GM18502 (cell line): Measurements from ENCODE around the gene ST3GAL5.

Experiments
- ATAC-seq: cut with Tn5 transposase; IDR thresholded peaks from one replicate; pipeline ENCODE4 v1.9.1; 2021; ENCODE audit warnings: mild to moderate bottlenecking; ENCODE audit not compliant: unreplicated experiment, poor library complexity

The ST3GAL5 gene

GRCh38 chr2:85920810-85921545 lies 32.2 kb upstream of the ST3GAL5 start:
- ATAC-seq, result no peak

DNA sequence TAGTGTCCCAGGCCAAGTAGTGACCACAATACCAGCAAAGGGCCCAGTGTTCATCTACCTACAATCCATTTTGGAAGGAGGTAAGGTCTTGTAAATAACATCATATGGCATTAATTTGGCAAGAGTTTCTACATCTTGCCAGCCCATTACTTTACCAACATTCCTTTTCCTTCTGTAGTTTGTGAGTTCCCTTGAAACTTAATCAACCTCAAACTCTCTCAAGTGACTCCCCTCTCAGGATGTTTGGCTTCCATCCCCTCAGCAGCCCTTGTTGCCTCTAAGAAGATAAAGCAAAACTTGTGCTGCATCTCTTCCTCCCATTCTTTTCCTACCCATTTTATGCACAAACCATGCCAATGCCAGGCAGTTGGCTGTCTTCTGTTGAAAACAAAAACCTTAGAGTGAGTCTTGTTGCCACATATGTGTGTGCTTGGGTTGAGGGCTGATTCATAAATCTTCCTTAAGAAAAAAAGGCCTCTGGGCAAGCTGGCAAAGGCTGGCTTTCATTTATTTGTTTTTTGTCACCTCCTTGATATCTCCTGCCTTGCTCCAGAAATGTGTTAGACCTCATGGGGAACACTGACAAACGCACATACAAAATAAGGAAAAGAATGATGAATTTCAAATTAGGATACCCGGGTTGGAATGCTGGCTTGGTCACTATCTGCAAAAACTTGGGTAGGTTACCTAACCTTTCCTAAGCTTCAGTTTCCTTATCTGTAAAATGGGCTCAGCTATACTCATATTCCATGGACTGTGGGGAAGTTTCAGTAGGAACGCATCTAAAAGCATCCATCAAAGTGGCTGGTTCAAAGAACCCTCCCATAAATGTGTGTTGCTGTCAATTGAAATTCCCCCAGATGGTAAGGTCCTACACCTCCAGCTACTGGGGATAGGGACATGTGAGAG lies 29.4 kb upstream of the ST3GAL5 start:
- no peak for ATAC-seq

- ATAC-seq, result no peak
These were observed 27.0 kb upstream of the ST3GAL5 start for GRCh38 chr2:85915606-85916303.

DNA sequence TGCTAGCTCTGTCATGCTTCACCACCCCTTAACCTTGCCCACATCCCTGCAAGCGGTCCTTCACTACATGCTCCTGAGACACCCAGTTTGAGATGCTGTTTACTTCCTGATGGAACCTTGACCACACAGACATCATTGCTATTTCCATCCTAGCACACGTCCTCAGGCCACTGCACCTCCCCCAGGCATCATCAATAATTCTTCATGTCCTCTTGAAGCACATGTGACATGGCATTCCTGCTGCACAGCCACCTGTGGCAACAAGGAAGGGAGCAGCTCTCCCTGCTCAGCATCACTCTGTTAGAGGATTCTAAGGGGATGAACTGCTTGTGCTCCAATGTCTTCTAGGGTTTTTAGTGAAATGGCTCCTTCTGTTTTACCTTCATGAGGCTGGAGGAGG lies 26.1 kb upstream of the ST3GAL5 start:
- ATAC-seq, result no peak

GRCh38 chr2:85913884-85914881 lies 25.4 kb upstream of the ST3GAL5 start:
- ATAC-seq, result no peak

- ATAC-seq, result no peak
These were observed 23.3 kb upstream of the ST3GAL5 start for GRCh38 chr2:85911814-85912692.

DNA sequence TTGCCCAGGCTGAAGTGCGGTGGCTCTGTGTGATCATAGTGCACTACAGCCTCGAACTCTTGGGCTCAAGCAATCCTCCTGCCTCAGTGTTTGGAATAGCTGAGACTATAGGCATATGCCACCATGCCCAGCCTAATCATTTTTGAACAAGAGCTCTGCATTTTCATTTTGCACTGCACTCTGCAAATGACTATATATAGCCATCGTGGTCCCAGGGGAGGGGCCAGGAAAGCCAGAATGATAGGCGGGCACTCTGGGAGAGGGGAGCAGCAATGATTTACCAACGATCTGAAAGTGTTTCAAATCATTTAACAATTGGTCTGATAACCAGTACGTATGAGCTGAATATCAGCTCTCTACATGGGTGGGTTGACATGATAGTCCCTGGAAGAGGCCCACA lies 22.3 kb upstream of the ST3GAL5 start:
- no peak for ATAC-seq

- ATAC-seq, result no peak
These were observed 20.2 kb upstream of the ST3GAL5 start for GRCh38 chr2:85909005-85909404.

DNA sequence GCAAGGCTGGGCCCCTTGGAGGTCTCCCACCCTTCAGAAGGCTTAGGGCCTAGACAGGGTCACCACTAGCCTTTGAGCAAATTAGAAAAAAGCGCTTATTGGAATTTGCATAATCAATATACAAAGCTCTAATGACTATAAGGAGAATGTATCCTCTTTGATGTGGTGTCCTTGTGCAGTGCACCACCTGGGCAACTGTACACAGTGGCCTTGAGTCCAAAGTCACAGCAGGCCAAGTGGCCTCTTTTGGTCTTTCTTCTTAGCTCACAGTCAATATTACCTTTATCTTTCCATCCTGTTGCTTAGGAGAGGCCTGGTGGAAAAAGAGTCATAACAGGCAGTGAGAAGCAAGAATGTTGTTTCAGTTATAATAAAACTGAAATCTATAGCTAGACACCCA lies 19.7 kb upstream of the ST3GAL5 start:
- no peak for ATAC-seq

GRCh38 chr2:85907671-85908157 lies 18.9 kb upstream of the ST3GAL5 start:
- no peak for ATAC-seq

DNA sequence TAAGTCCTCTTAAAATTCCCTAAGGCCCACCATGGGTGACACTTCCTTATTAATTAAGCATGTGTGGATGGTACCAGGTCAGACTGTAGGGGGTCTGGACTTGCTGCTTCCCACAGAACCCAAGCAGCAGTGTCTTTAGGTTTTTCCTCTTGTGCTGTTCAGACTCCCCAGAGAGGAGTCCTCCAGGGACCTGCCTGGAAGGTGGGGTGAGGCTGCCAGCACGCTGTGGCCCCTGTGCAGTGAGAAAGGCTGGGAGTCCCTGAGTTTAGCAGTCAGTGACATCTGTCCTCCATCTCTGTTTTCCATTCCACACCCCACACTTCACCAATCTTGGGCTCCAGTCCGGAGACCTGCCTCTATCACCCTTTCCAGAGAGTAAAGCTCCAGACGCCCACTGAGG lies 18.0 kb upstream of the ST3GAL5 start:
- ATAC-seq, result no peak

- no peak for ATAC-seq
These were observed 17.1 kb upstream of the ST3GAL5 start for GRCh38 chr2:85905891-85906290.

DNA sequence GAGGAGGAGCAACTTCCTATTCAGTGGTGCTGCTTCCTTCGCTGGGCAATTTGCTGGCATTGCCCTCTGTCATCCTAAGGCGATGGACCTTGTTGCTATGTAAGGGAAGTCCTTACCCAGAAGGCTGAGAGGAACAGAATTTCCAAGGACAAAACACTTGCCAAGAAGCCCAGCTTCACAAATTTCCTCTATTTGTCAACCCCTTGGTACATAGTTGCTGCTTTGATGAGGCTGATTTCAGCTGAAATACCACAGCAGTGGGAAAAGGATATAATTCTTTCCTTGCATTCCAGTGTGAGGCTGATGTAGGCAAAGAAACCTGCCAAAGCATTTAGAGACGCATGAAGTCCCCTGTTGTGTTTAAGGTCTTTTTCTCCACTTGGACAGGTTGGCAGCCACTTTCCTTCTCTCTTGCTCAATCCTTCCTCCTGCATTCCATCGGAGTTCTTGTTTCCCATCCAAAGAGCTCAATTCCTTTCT lies 16.4 kb upstream of the ST3GAL5 start:
- ATAC-seq, result no peak

GRCh38 chr2:85903849-85904248 lies 15.1 kb upstream of the ST3GAL5 start:
- ATAC-seq, result no peak

DNA sequence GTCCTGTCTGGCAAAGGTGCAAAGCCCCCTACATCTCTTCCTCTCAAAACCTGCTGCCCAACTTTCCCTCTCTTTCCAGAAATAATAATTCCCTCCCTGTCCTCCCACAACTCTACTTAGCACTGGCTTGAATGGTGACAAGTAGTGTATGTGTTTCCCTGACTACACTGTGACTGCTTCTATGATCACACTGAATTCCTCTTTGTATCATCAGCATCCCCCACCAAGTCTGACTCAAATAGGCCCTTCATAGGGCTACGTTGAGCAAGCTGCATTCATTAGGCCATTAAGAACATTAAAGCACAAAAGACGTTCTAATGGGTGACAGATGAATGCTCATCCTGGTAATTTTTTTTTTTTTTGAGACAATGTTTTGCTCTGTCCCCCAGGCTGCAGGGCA lies 13.7 kb upstream of the ST3GAL5 start:
- ATAC-seq, result no peak

DNA sequence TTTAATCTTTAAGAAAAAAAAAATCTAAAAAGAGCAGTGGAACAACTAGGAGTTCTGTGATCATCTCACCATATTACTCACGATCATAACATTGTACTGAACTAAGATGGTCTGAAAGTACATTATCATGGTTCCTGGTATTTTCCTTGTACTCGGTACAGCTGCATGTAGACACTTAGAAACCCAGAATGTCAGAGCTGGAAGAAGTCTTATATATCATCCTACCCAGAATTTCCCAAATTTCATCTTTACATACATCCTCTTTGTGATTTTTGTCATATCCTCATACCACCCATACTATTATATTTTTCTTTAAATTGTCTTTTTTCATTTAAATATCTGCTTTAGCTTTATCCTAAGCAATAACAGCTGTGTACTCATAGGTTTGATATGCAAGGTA lies 12.4 kb upstream of the ST3GAL5 start:
- ATAC-seq, result no peak

DNA sequence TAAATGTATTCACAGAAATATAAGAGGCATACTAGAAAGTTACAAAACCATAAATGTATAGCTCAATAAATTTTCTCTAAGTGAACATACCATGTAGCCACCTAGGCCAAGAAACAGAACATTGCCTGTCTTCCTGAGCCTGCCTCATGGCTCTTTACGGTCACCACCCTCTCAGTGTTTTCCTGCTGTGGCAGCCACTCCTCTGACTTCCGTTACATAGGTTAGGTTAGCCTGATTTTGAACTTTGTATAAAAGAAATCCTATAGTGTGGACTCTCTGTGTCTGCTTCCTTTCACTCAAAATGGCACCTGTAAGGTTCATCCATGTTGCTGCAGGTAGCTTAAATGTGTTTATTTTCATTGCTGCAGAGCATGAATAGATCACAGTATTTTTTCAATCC lies 11.6 kb upstream of the ST3GAL5 start:
- ATAC-seq, result no peak

GRCh38 chr2:85899849-85900248 lies 11.1 kb upstream of the ST3GAL5 start:
- ATAC-seq, result no peak

DNA sequence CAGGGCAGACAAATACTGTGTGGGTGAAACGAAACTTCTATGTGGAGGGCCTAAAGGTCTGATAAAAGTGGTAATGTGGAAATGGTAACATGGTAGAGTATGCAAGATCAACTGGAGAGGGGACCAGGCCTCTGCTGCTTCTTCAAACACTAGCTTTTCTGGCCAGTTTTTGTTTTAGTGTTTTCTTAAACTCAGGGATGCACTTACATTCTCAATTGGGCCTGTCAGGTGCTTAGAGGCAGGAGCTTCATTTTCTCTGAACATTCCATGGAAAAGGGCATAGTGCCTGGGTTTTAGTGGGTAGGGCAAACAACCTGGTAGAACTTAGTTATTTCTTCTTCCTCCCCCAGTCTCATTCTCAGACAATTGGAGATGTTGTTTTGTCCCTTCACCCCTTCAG lies 10.5 kb upstream of the ST3GAL5 start:
- ATAC-seq, result no peak
